HepG2 (cell line): ENCODE measurements around the gene ITIH2. TPM values are rescaled to one million over a fixed set of nuclear protein-coding genes. Genes with fewer than 3 reads are reported as not detected.

Experiments used
- BORCS8-MEF2B ChIP-seq: sonication (generic); formaldehyde crosslinking; IDR thresholded peaks from 2 replicates; pipeline ENCODE4 v1.8.0; 2022; ENCODE audit warnings: mild to moderate bottlenecking, missing genetic modification reagents
- CBX2 ChIP-seq, 2 experiments: fragments of 200-600 bp in 1 of 2; sonication (generic); formaldehyde crosslinking in 1 of 2; IDR thresholded peaks; 2 replicates each; pipeline versions ENCODE4 v1.7.0 to v1.8.1; 2018 to 2022; ENCODE audit warnings: low read depth in 2 of 2, low read length in 1 of 2, mild to moderate bottlenecking in 1 of 2, missing genetic modification reagents in 1 of 2
- DNMT3B ChIP-seq: conservative IDR thresholded peaks from 2 replicates; pipeline ENCODE4 v1.6.1; 2016; ENCODE audit warnings: missing biosample characterization, control low read depth
- FOSL2 ChIP-seq: sonication (generic); formaldehyde crosslinking; IDR thresholded peaks from 2 replicates; pipeline ENCODE4 v1.4.0; 2020; ENCODE audit warnings: missing genetic modification reagents
- FOXK2 ChIP-seq: fragments of 450-650 bp; IDR thresholded peaks from 2 replicates; pipeline ENCODE4 v1.6.1; 2016
- KDM5A ChIP-seq: fragments of 200-600 bp; sonication (generic); IDR thresholded peaks from 2 replicates; pipeline ENCODE4 v1.7.0; 2018; ENCODE audit warnings: antibody characterized with exemption, mild to moderate bottlenecking, low read length, borderline replicate concordance
- KDM5B ChIP-seq: sonication (generic); formaldehyde crosslinking; IDR thresholded peaks from 2 replicates; pipeline ENCODE4 v1.4.0; 2020; ENCODE audit warnings: missing genetic modification reagents, mild to moderate bottlenecking, borderline replicate concordance
- MAF1 ChIP-seq: sonication (generic); formaldehyde crosslinking; IDR thresholded peaks from 2 replicates; pipeline ENCODE4 v1.5.0; 2020; ENCODE audit warnings: missing genetic modification reagents, borderline replicate concordance
- NR2F1 ChIP-seq, 2 experiments: fragments of 450-650 bp in 1 of 2; formaldehyde crosslinking in 1 of 2; IDR thresholded peaks; 2 replicates each; pipeline versions ENCODE4 v1.5.0 to v1.6.1; 2016 to 2020; ENCODE audit warnings: mild to moderate bottlenecking in 1 of 2, missing compliant biosample characterization in 1 of 2, missing genetic modification reagents in 1 of 2, moderate library complexity in 1 of 2
- PCBP2 ChIP-seq: fragments of 200-400 bp; formaldehyde crosslinking; optimal IDR thresholded peaks from 2 replicates; pipeline ENCODE3; 2018; ENCODE audit warnings: low read length, low read depth; ENCODE audit not compliant: poor library complexity, severe bottlenecking
- SP1 ChIP-seq, 2 experiments: fragments of 450-650 bp in 1 of 2; sonication (generic) in 1 of 2; formaldehyde crosslinking in 1 of 2; IDR thresholded peaks; 2 replicates each; pipeline versions ENCODE4 v1.4.0 to v1.6.1; 2016 to 2020; ENCODE audit warnings: missing genetic modification reagents in 1 of 2
- TSC22D2 ChIP-seq: sonication (generic); formaldehyde crosslinking; IDR thresholded peaks from 2 replicates; pipeline ENCODE4 v1.5.1; 2020; ENCODE audit warnings: missing genetic modification reagents, mild to moderate bottlenecking, borderline replicate concordance
- WIZ ChIP-seq: sonication (generic); formaldehyde crosslinking; IDR thresholded peaks from 2 replicates; pipeline ENCODE4 v1.5.1; 2020; ENCODE audit warnings: mild to moderate bottlenecking, missing genetic modification reagents
- ZC3H4 ChIP-seq: sonication (generic); formaldehyde crosslinking; IDR thresholded peaks from 2 replicates; pipeline ENCODE4 v1.4.0; 2020; ENCODE audit warnings: missing genetic modification reagents, borderline replicate concordance
- ZNF343 ChIP-seq: sonication (generic); formaldehyde crosslinking; IDR thresholded peaks from 2 replicates; pipeline ENCODE4 v1.4.0; 2020; ENCODE audit warnings: mild to moderate bottlenecking, missing genetic modification reagents
- ZNF552 ChIP-seq: sonication (generic); formaldehyde crosslinking; IDR thresholded peaks from 2 replicates; pipeline ENCODE4 v1.9.0; 2022; ENCODE audit warnings: missing genetic modification reagents, mild to moderate bottlenecking, borderline replicate concordance
- ZNF615 ChIP-seq: sonication (generic); formaldehyde crosslinking; IDR thresholded peaks from 2 replicates; pipeline ENCODE4 v1.5.0; 2020; ENCODE audit warnings: mild to moderate bottlenecking, missing genetic modification reagents, borderline replicate concordance
- ZNF674 ChIP-seq: sonication (generic); formaldehyde crosslinking; IDR thresholded peaks from 2 replicates; pipeline ENCODE4 v1.5.0; 2020; ENCODE audit warnings: low read depth, mild to moderate bottlenecking, missing genetic modification reagents
- ZNF747 ChIP-seq: sonication (generic); formaldehyde crosslinking; IDR thresholded peaks from 2 replicates; pipeline ENCODE4 v1.8.1; 2023; ENCODE audit warnings: missing genetic modification reagents, mild to moderate bottlenecking, borderline replicate concordance
- ZNF780A ChIP-seq: sonication (generic); formaldehyde crosslinking; IDR thresholded peaks from 2 replicates; pipeline ENCODE4 v1.8.0; 2022; ENCODE audit warnings: mild to moderate bottlenecking, missing genetic modification reagents, moderate library complexity
- ZNF816 ChIP-seq: sonication (generic); formaldehyde crosslinking; IDR thresholded peaks from 2 replicates; pipeline ENCODE4 v1.8.0; 2022; ENCODE audit warnings: missing genetic modification reagents, mild to moderate bottlenecking, borderline replicate concordance
- polyA plus RNA-seq, 8 experiments: library from polyadenylated mRNA; depleted of rRNA in 3 of 8; stranded (reverse) in 7 of 8; unstranded in 1 of 8; fragments of >200 nt; fragmentation: Illumina TruSeq in 4 of 8; extraction: Trizol in 4 of 8; gene quantifications; 2 replicates each; pipeline versions ENCODE4 v1.2.1 to v1.2.3, GENCODE V29; 2011 to 2016; ENCODE audit warnings: low read depth in 4 of 8, missing spikeins in 1 of 8, mixed read lengths in 1 of 8; ENCODE audit not compliant: insufficient read depth in 1 of 8
- total RNA-seq, 5 experiments: library from RNA; depleted of rRNA; stranded (reverse); fragments of >200 nt; fragmentation: Illumina TruSeq; extraction: Trizol; gene quantifications; 2 replicates each; pipeline ENCODE4 v1.2.3, GENCODE V29; 2016; ENCODE audit warnings: low read depth in 1 of 5
- TF ChIP-seq, protein P1 (sequence below): sonication (generic); formaldehyde crosslinking; IDR thresholded peaks from 2 replicates; pipeline ENCODE4 v1.8.0; 2022; ENCODE audit warnings: missing genetic modification reagents, mild to moderate bottlenecking, inconsistent platforms, borderline replicate concordance
- TF ChIP-seq, protein P2 (sequence below): sonication (generic); formaldehyde crosslinking; IDR thresholded peaks from 2 replicates; pipeline ENCODE4 v1.9.0; 2021; ENCODE audit warnings: missing genetic modification reagents, borderline replicate concordance
- TF ChIP-seq, protein P3 (sequence below): sonication (generic); formaldehyde crosslinking; IDR thresholded peaks from 2 replicates; pipeline ENCODE4 v1.4.0; 2020; ENCODE audit warnings: mild to moderate bottlenecking, missing genetic modification reagents

Gene ITIH2
- total and polyA plus RNA-seq, 2 of the 13 experiments (the other 11 are each of a cell fraction or from before 2014, with no cell fraction given), result 1,197 to 1,427 TPM

DNA sequence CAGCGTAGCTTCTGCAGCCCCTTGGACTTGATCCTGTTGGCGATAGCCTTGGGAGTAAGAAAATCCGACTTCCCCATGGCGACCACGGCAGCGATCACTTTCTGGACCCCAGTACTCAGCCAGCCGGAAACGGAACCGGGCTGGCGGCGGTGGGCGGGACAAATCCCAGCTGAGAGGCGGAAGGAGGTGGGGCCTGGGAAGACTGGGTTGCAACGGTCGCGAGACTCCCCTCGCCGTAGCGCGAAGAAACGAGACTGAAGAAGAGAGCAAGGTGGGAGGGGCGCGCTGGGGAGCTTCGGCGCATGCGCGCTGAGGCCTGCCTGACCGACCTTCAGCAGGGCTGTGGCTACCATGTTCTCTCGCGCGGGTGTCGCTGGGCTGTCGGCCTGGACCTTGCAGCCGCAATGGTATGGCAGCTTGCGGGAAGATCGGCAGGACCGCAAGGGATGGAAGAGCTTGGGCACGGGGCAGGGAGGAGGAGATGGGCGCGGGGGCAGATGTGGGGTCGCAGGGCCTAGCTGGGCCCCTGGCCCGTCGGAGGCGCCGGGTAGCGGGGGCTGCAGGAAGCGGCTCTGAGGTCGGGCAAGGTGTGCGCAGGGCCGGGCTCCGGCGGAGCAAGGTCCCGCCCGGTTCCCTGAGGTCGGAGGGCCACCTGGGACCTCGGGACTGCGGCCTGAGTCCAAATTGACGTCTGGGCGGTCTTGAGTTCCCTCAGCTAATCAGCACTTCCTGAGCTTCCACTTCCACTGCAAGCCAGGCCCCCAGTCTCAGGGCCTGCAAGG is 84.9 kb downstream of the ITIH2 start, which contains the start of the genes ATP5F1C and KIN (continued):
- TF ChIP-seq, protein P1, sequence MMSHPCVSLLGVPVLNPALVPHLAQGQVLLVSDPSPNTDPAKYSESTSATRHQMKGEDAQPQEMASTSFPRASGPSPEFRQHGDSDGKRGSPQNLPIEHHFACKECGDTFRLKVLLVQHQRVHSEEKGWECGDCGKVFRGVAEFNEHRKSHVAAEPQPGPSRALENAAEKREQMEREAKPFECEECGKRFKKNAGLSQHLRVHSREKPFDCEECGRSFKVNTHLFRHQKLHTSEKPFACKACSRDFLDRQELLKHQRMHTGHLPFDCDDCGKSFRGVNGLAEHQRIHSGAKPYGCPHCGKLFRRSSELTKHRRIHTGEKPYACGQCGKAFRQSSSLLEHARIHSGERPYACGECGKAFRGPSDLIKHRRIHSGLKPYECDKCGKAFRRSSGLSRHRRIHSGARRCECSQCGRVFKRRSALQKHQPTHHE, result peak; percentile 82
- no peak for TF ChIP-seq ZNF615
- no peak for TF ChIP-seq ZNF816
- TF ChIP-seq CBX2 (IDR thresholded peaks at IDR 0.05; ENCODE audit: low read depth, low read length), result no peak
- TF ChIP-seq CBX2 (CRISPR knock-in tag; IDR thresholded peaks at IDR 0.05; ENCODE audit: low read depth), result no peak
- TF ChIP-seq ZNF674 (CRISPR knock-in tag), result no peak
- no peak for TF ChIP-seq SP1 (IDR thresholded peaks at IDR 0.05)
- TF ChIP-seq SP1 (CRISPR knock-in tag; IDR thresholded peaks at IDR 0.05), result peak; percentile 71
- TF ChIP-seq PCBP2, result no peak
- TF ChIP-seq MAF1, result no peak
- peak; percentile 63; the same call in 1 of the 2 replicates for TF ChIP-seq ZNF747
- TF ChIP-seq WIZ, result no peak; the same call in 1 of the 2 replicates
- TF ChIP-seq, protein P2, sequence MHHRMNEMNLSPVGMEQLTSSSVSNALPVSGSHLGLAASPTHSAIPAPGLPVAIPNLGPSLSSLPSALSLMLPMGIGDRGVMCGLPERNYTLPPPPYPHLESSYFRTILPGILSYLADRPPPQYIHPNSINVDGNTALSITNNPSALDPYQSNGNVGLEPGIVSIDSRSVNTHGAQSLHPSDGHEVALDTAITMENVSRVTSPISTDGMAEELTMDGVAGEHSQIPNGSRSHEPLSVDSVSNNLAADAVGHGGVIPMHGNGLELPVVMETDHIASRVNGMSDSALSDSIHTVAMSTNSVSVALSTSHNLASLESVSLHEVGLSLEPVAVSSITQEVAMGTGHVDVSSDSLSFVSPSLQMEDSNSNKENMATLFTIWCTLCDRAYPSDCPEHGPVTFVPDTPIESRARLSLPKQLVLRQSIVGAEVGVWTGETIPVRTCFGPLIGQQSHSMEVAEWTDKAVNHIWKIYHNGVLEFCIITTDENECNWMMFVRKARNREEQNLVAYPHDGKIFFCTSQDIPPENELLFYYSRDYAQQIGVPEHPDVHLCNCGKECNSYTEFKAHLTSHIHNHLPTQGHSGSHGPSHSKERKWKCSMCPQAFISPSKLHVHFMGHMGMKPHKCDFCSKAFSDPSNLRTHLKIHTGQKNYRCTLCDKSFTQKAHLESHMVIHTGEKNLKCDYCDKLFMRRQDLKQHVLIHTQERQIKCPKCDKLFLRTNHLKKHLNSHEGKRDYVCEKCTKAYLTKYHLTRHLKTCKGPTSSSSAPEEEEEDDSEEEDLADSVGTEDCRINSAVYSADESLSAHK (CRISPR knock-in tag), result no peak
- TF ChIP-seq, protein P3, sequence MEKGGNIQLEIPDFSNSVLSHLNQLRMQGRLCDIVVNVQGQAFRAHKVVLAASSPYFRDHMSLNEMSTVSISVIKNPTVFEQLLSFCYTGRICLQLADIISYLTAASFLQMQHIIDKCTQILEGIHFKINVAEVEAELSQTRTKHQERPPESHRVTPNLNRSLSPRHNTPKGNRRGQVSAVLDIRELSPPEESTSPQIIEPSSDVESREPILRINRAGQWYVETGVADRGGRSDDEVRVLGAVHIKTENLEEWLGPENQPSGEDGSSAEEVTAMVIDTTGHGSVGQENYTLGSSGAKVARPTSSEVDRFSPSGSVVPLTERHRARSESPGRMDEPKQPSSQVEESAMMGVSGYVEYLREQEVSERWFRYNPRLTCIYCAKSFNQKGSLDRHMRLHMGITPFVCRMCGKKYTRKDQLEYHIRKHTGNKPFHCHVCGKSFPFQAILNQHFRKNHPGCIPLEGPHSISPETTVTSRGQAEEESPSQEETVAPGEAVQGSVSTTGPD (CRISPR knock-in tag), result no peak
- peak; percentile 93; the same call in 1 of the 2 replicates for TF ChIP-seq BORCS8-MEF2B
- no peak for TF ChIP-seq ZNF343 (CRISPR knock-in tag)
- TF ChIP-seq NR2F1 (CRISPR knock-in tag; IDR thresholded peaks at IDR 0.05), result no peak
- TF ChIP-seq TSC22D2 (CRISPR knock-in tag), result 0 out of 2 replicates have a peak, but pooled peaks have one; percentile 56
- no peak for TF ChIP-seq FOXK2
- no peak for TF ChIP-seq FOSL2 (CRISPR knock-in tag)
- TF ChIP-seq ZC3H4 (CRISPR knock-in tag), result 0 out of 2 replicates have a peak, but pooled peaks have one; percentile 36
- TF ChIP-seq KDM5B (CRISPR knock-in tag), result peak; percentile 84; the same call in 1 of the 2 replicates
- TF ChIP-seq ZNF552 (CRISPR knock-in tag), result no peak
- no peak; the same call in 1 of the 2 replicates for TF ChIP-seq DNMT3B (CRISPR knock-in tag)
- no peak for TF ChIP-seq ZNF780A
- TF ChIP-seq KDM5A, result peak; percentile 78
